Measurements from ENCODE around the gene QSOX2. TPM values are rescaled to one million over a fixed set of nuclear protein-coding genes. Genes with fewer than 3 reads are reported as not detected.

The QSOX2 gene
- total and polyA plus RNA-seq, 2 experiments from 2014 or later, result 9.2 to 29.2 TPM

DNA sequence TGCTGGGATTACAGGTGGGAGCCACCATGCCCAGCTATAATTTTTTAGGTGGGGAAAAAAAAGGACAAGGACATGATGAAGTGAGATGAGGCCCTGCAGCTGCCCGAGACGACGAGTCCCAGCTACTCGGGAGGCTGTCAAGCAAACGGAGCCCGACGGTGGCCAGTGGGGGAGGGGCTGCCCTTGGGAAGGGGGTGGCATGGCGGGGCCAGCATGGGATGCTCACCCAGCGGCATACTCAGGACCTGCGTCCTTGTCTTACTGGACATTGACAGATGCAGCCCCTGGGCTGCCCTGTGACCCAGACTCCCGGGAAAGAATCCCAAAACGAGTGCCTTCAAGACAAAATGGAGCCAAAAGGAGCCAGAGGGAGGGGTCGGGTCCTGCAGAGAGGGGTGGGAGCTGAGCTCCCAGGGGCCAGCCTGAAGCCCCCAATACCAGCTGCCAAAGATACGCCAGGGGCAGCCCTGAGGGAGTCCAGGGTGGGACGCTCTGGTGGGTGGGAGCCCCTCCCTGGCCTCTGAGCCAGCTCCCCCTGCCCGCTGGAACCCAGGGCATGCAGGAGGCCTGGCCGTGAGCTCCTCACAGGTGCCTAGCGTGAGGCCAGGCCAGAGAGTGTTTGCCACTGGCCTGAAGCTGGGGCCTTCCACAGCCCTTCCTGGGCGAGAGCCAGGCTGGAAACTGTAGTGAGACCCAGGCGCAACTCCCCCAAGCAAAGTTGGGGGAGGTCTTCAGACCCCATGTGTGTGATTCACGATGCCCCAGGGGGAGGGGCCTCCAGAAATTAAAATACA is 42.5 kb upstream of the QSOX2 start (continued):
- TF ChIP-seq, protein P1, sequence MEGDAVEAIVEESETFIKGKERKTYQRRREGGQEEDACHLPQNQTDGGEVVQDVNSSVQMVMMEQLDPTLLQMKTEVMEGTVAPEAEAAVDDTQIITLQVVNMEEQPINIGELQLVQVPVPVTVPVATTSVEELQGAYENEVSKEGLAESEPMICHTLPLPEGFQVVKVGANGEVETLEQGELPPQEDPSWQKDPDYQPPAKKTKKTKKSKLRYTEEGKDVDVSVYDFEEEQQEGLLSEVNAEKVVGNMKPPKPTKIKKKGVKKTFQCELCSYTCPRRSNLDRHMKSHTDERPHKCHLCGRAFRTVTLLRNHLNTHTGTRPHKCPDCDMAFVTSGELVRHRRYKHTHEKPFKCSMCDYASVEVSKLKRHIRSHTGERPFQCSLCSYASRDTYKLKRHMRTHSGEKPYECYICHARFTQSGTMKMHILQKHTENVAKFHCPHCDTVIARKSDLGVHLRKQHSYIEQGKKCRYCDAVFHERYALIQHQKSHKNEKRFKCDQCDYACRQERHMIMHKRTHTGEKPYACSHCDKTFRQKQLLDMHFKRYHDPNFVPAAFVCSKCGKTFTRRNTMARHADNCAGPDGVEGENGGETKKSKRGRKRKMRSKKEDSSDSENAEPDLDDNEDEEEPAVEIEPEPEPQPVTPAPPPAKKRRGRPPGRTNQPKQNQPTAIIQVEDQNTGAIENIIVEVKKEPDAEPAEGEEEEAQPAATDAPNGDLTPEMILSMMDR (conservative IDR thresholded peaks at IDR 0.05; ENCODE audit: low read depth in 2 of 2), result no peak
- TF ChIP-seq EZH2phosphoT487 (IDR thresholded peaks at IDR 0.05; ENCODE audit: unreplicated experiment) (no peak), STAT1 (IDR thresholded peaks at IDR 0.05; ENCODE audit: unreplicated experiment) (no peak)
- TF ChIP-seq, protein P2, sequence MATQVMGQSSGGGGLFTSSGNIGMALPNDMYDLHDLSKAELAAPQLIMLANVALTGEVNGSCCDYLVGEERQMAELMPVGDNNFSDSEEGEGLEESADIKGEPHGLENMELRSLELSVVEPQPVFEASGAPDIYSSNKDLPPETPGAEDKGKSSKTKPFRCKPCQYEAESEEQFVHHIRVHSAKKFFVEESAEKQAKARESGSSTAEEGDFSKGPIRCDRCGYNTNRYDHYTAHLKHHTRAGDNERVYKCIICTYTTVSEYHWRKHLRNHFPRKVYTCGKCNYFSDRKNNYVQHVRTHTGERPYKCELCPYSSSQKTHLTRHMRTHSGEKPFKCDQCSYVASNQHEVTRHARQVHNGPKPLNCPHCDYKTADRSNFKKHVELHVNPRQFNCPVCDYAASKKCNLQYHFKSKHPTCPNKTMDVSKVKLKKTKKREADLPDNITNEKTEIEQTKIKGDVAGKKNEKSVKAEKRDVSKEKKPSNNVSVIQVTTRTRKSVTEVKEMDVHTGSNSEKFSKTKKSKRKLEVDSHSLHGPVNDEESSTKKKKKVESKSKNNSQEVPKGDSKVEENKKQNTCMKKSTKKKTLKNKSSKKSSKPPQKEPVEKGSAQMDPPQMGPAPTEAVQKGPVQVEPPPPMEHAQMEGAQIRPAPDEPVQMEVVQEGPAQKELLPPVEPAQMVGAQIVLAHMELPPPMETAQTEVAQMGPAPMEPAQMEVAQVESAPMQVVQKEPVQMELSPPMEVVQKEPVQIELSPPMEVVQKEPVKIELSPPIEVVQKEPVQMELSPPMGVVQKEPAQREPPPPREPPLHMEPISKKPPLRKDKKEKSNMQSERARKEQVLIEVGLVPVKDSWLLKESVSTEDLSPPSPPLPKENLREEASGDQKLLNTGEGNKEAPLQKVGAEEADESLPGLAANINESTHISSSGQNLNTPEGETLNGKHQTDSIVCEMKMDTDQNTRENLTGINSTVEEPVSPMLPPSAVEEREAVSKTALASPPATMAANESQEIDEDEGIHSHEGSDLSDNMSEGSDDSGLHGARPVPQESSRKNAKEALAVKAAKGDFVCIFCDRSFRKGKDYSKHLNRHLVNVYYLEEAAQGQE (IDR thresholded peaks at IDR 0.05; ENCODE audit: unreplicated experiment), result no peak

DNA sequence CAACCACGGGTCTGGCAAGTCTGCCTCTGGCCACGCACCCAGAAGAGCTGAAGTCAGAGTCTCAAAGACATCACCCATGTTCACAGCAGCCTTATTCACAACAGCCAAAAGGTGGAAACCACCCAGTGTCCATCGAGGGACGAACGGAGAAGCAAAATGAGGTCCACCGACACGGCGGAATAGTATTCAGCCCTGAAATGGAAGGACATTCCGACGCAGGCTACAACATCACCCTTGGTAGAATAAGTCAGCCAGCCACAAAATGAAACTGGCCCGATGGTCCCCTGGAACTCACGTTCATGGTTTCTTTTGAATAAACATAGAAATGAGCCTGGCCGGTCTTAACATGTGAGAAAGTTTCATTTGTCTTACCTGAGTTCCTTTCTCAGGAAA is 41.4 kb upstream of the QSOX2 start:
- Mint-ChIP-seq H3K9me3 (no peaks in the 10 kb centered on the region), H3K27me3 (ENCODE audit: insufficient read depth, low read depth, poor library complexity) (peaks cover 7% of the 10 kb centered on the region)
- DNase-seq (ENCODE audit: low spot score), result no peak
- TF ChIP-seq EZH2 (IDR thresholded peaks at IDR 0.05; ENCODE audit: low read depth, unreplicated experiment) (no peak), JUNB (IDR thresholded peaks at IDR 0.05; ENCODE audit: unreplicated experiment) (no peak), STAT1 (IDR thresholded peaks at IDR 0.05; ENCODE audit: unreplicated experiment) (no peak), CREB1 (CRISPR knock-in tag; IDR thresholded peaks at IDR 0.05; ENCODE audit: low read depth) (no peak), NANOG (IDR thresholded peaks at IDR 0.05; ENCODE audit: borderline replicate concordance) (no peak), ZNF331 (CRISPR knock-in tag; IDR thresholded peaks at IDR 0.05; ENCODE audit: low read depth) (no peak), EZH2phosphoT487 (IDR thresholded peaks at IDR 0.05; ENCODE audit: unreplicated experiment) (no peak)
- TF ChIP-seq, protein P3, sequence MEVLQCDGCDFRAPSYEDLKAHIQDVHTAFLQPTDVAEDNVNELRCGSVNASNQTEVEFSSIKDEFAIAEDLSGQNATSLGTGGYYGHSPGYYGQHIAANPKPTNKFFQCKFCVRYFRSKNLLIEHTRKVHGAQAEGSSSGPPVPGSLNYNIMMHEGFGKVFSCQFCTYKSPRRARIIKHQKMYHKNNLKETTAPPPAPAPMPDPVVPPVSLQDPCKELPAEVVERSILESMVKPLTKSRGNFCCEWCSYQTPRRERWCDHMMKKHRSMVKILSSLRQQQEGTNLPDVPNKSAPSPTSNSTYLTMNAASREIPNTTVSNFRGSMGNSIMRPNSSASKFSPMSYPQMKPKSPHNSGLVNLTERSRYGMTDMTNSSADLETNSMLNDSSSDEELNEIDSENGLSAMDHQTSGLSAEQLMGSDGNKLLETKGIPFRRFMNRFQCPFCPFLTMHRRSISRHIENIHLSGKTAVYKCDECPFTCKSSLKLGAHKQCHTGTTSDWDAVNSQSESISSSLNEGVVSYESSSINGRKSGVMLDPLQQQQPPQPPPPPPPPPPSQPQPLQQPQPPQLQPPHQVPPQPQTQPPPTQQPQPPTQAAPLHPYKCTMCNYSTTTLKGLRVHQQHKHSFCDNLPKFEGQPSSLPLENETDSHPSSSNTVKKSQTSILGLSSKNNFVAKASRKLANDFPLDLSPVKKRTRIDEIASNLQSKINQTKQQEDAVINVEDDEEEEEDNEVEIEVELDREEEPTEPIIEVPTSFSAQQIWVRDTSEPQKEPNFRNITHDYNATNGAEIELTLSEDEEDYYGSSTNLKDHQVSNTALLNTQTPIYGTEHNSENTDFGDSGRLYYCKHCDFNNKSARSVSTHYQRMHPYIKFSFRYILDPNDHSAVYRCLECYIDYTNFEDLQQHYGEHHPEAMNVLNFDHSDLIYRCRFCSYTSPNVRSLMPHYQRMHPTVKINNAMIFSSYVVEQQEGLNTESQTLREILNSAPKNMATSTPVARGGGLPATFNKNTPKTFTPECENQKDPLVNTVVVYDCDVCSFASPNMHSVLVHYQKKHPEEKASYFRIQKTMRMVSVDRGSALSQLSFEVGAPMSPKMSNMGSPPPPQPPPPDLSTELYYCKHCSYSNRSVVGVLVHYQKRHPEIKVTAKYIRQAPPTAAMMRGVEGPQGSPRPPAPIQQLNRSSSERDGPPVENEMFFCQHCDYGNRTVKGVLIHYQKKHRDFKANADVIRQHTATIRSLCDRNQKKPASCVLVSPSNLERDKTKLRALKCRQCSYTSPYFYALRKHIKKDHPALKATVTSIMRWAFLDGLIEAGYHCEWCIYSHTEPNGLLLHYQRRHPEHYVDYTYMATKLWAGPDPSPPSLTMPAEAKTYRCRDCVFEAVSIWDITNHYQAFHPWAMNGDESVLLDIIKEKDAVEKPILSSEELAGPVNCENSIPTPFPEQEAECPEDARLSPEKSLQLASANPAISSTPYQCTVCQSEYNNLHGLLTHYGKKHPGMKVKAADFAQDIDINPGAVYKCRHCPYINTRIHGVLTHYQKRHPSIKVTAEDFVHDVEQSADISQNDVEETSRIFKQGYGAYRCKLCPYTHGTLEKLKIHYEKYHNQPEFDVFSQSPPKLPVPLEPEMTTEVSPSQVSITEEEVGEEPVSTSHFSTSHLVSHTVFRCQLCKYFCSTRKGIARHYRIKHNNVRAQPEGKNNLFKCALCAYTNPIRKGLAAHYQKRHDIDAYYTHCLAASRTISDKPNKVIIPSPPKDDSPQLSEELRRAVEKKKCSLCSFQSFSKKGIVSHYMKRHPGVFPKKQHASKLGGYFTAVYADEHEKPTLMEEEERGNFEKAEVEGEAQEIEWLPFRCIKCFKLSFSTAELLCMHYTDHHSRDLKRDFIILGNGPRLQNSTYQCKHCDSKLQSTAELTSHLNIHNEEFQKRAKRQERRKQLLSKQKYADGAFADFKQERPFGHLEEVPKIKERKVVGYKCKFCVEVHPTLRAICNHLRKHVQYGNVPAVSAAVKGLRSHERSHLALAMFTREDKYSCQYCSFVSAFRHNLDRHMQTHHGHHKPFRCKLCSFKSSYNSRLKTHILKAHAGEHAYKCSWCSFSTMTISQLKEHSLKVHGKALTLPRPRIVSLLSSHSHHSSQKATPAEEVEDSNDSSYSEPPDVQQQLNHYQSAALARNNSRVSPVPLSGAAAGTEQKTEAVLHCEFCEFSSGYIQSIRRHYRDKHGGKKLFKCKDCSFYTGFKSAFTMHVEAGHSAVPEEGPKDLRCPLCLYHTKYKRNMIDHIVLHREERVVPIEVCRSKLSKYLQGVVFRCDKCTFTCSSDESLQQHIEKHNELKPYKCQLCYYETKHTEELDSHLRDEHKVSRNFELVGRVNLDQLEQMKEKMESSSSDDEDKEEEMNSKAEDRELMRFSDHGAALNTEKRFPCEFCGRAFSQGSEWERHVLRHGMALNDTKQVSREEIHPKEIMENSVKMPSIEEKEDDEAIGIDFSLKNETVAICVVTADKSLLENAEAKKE (CRISPR knock-in tag; IDR thresholded peaks at IDR 0.05), result no peak

More for the DNA sequence above, 41.4 kb upstream of the QSOX2 start:
- Mint-ChIP-seq H3K4me3 (no peak overlapping the region), H3K36me3 (ENCODE audit: low read depth) (no peaks in the 10 kb centered on the region), H3K4me1 (peaks cover 4% of the 10 kb centered on the region; the same call in 1 of the 3 replicates), H3K27ac (no peak overlapping the region)
- Histone ChIP-seq H3K36me3 (ENCODE audit: insufficient read depth) (no peaks in the 10 kb centered on the region), H3F3A (replicated peaks; ENCODE audit: low read depth) (0 out of 2 replicates have a peak, but pooled peaks cover 2% of the 10 kb centered on the region), H4K20me1 (replicated peaks; ENCODE audit: insufficient read depth) (no peaks in the 10 kb centered on the region), H3K27ac (ENCODE audit: low read depth) (no peak overlapping the region), H3K4me3 (no peak overlapping the region), H3K79me2 (replicated peaks; ENCODE audit: insufficient read depth) (no peaks in the 10 kb centered on the region), H3K4me2 (no peak overlapping the region), H3K4me1 (ENCODE audit: insufficient read depth) (no peaks in the 10 kb centered on the region), H3K9me2 (ENCODE audit: insufficient read depth) (no peaks in the 10 kb centered on the region), H3K27me3 (ENCODE audit: insufficient read depth) (no peaks in the 10 kb centered on the region), H2AFZ (no peak overlapping the region)
- ATAC-seq, result no peak
